HEK293 (cell line): ENCODE data around the gene C9orf43.
A peak's percentile ranks its signal among the peaks of the same experiment; 100 is the strongest.

Experiments used
- BCL11A ChIP-seq: fragments of 450-650 bp; formaldehyde crosslinking; IDR thresholded peaks from 2 replicates; pipeline ENCODE4 v1.5.1; 2016; ENCODE audit warnings: low read depth, missing biosample characterization, missing genetic modification characterization
- GLI2 ChIP-seq: fragments of 450-650 bp; formaldehyde crosslinking; IDR thresholded peaks from 2 replicates; pipeline ENCODE4; 2017; ENCODE audit warnings: missing biosample characterization, missing genetic modification characterization, low read depth, borderline replicate concordance
- HOXD13 ChIP-seq: sonication (generic); formaldehyde crosslinking; IDR thresholded peaks from 2 replicates; pipeline ENCODE4 v1.8.0; 2022; ENCODE audit warnings: missing genetic modification reagents, borderline replicate concordance
- IKZF3 ChIP-seq: fragments of 450-650 bp; IDR thresholded peaks from 2 replicates; pipeline ENCODE4 v1.5.0; 2018; ENCODE audit warnings: missing biosample characterization, mild to moderate bottlenecking, missing genetic modification characterization, moderate library complexity
- KLF16 ChIP-seq: fragments of 450-650 bp; formaldehyde crosslinking; IDR thresholded peaks from 2 replicates; pipeline ENCODE4 v1.5.1; 2017; ENCODE audit warnings: missing biosample characterization, missing genetic modification characterization
- KLF8 ChIP-seq: fragments of 450-650 bp; formaldehyde crosslinking; IDR thresholded peaks from 2 replicates; pipeline ENCODE4 v1.5.1; 2016; ENCODE audit warnings: missing biosample characterization, missing genetic modification characterization
- OSR2 ChIP-seq: fragments of 450-650 bp; formaldehyde crosslinking; IDR thresholded peaks from 2 replicates; pipeline ENCODE4 v1.5.1; 2016; ENCODE audit warnings: missing biosample characterization, missing genetic modification characterization
- SALL2 ChIP-seq: fragments of 450-650 bp; formaldehyde crosslinking; IDR thresholded peaks from 2 replicates; pipeline ENCODE4 v1.5.0; 2017; ENCODE audit warnings: missing biosample characterization, mild to moderate bottlenecking, missing genetic modification characterization, borderline replicate concordance
- SP2 ChIP-seq: fragments of 450-650 bp; formaldehyde crosslinking; IDR thresholded peaks from 2 replicates; pipeline ENCODE4 v1.5.1; 2016; ENCODE audit warnings: missing biosample characterization, missing genetic modification characterization
- ZBTB20 ChIP-seq: fragments of 450-650 bp; formaldehyde crosslinking; IDR thresholded peaks from 2 replicates; pipeline ENCODE4 v1.5.1; 2016; ENCODE audit warnings: missing biosample characterization, missing genetic modification characterization
- ZBTB48 ChIP-seq: fragments of 450-650 bp; formaldehyde crosslinking; IDR thresholded peaks from 2 replicates; pipeline ENCODE4 v1.5.1; 2016; ENCODE audit warnings: missing biosample characterization, missing genetic modification characterization
- ZNF24 ChIP-seq: fragments of 450-650 bp; formaldehyde crosslinking; IDR thresholded peaks from 2 replicates; pipeline ENCODE4 v1.5.1; 2016; ENCODE audit warnings: missing biosample characterization, missing genetic modification characterization
- ZNF248 ChIP-seq: fragments of 450-650 bp; formaldehyde crosslinking; IDR thresholded peaks from 2 replicates; pipeline ENCODE4 v1.5.1; 2017; ENCODE audit warnings: missing biosample characterization, missing genetic modification characterization
- ZNF311 ChIP-seq: fragments of 450-650 bp; formaldehyde crosslinking; IDR thresholded peaks from 2 replicates; pipeline ENCODE4 v1.5.1; 2017; ENCODE audit warnings: missing biosample characterization, missing genetic modification characterization, borderline replicate concordance
- ZNF394 ChIP-seq: fragments of 450-650 bp; formaldehyde crosslinking; IDR thresholded peaks from 2 replicates; pipeline ENCODE4 v1.5.1; 2016; ENCODE audit warnings: missing biosample characterization, missing genetic modification characterization, mild to moderate bottlenecking, moderate library complexity, borderline replicate concordance
- ZNF423 ChIP-seq: fragments of 450-650 bp; formaldehyde crosslinking; IDR thresholded peaks from 2 replicates; pipeline ENCODE4 v1.5.1; 2016; ENCODE audit warnings: missing biosample characterization, missing genetic modification characterization
- ZNF558 ChIP-seq: fragments of 450-650 bp; formaldehyde crosslinking; IDR thresholded peaks from 2 replicates; pipeline ENCODE4 v1.5.1; 2016; ENCODE audit warnings: missing biosample characterization, missing genetic modification characterization
- ZNF560 ChIP-seq: fragments of 450-650 bp; formaldehyde crosslinking; IDR thresholded peaks from 2 replicates; pipeline ENCODE4 v1.5.1; 2017; ENCODE audit warnings: missing biosample characterization, missing genetic modification characterization, borderline replicate concordance
- ZNF623 ChIP-seq: fragments of 450-650 bp; formaldehyde crosslinking; IDR thresholded peaks from 2 replicates; pipeline ENCODE4 v1.5.1; 2016; ENCODE audit warnings: missing biosample characterization, missing genetic modification characterization
- ZNF629 ChIP-seq: fragments of 450-650 bp; formaldehyde crosslinking; IDR thresholded peaks from 2 replicates; pipeline ENCODE4 v1.5.1; 2017; ENCODE audit warnings: missing biosample characterization, missing genetic modification characterization
- ZNF658 ChIP-seq: fragments of 450-650 bp; formaldehyde crosslinking; IDR thresholded peaks from 2 replicates; pipeline ENCODE4; 2016; ENCODE audit warnings: missing biosample characterization, missing genetic modification characterization
- ZNF670 ChIP-seq: fragments of 450-650 bp; formaldehyde crosslinking; IDR thresholded peaks from 2 replicates; pipeline ENCODE4 v1.5.1; 2016; ENCODE audit warnings: missing biosample characterization, missing genetic modification characterization, low read depth
- ZNF747 ChIP-seq: fragments of 450-650 bp; formaldehyde crosslinking; IDR thresholded peaks from 2 replicates; pipeline ENCODE4 v1.5.1; 2016; ENCODE audit warnings: missing biosample characterization, missing genetic modification characterization
- ZSCAN30 ChIP-seq: fragments of 450-650 bp; IDR thresholded peaks from 2 replicates; pipeline ENCODE4 v1.5.1; 2018; ENCODE audit warnings: missing biosample characterization, mild to moderate bottlenecking, missing genetic modification characterization, moderate library complexity
- ZXDB ChIP-seq: fragments of 450-650 bp; formaldehyde crosslinking; IDR thresholded peaks from 2 replicates; pipeline ENCODE4 v1.5.1; 2016; ENCODE audit warnings: missing biosample characterization, missing genetic modification characterization
- TF ChIP-seq, protein P1 (sequence below): fragments of 450-650 bp; formaldehyde crosslinking; IDR thresholded peaks from 2 replicates; pipeline ENCODE4 v1.5.1; 2016; ENCODE audit warnings: missing biosample characterization, missing genetic modification characterization
- TF ChIP-seq, protein P2 (sequence below): fragments of 450-650 bp; formaldehyde crosslinking; IDR thresholded peaks from 2 replicates; pipeline ENCODE4 v1.5.1; 2016; ENCODE audit warnings: missing biosample characterization, missing genetic modification characterization, low read depth
- TF ChIP-seq, protein P3 (sequence below): fragments of 450-650 bp; formaldehyde crosslinking; conservative IDR thresholded peaks from 2 replicates; pipeline ENCODE4 v1.5.1; 2016; ENCODE audit warnings: low read depth, missing biosample characterization, missing genetic modification characterization
- TF ChIP-seq, protein P4 (sequence below): fragments of 450-650 bp; formaldehyde crosslinking; IDR thresholded peaks from 2 replicates; pipeline ENCODE4 v1.5.1; 2016; ENCODE audit warnings: missing biosample characterization, missing genetic modification characterization
- TF ChIP-seq, protein P5 (sequence below): fragments of 450-650 bp; formaldehyde crosslinking; IDR thresholded peaks from 2 replicates; pipeline ENCODE4 v1.5.1; 2017; ENCODE audit warnings: missing biosample characterization, missing genetic modification characterization

Gene C9orf43

DNA sequence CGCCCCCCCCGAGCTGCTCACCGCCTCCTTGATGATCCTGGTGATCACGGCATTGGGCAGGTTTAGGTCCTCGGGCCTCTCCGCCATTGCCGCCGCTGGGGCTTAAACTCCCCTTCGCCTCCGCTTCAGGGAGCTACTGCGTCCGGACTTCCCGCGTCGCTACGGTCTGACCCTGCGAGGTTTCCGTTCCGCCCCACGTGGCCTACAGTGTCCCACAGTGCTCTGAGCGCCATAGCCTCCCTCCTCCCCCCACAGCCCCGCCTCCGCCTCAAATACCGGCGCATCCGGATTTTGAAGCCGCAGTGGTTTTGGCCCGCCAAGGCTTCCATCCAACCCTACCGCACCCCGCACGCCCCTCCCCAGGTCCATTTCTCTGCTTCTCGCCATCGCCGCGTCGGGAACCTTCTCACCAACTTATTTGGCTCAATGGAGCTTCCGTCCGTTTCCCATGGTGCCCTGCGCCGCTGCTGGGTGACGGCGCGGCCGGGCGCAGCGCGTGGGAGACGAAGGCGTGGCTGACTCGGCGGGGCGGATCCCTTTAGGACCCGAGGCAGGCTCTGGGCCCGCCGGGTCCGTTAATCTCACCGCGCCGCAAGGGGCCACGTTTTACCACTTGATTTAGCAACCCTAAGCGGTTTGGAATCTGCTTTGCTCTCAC, at the start of gene C9orf43, which contains the start of gene POLE3 (continued):
- TF ChIP-seq ZNF560 (tag by site-specific recombination) (no peak), SALL2 (tag by site-specific recombination) (no peak), ZNF394 (tag by site-specific recombination) (no peak), IKZF3 (tag by site-specific recombination) (no peak), ZNF670 (tag by site-specific recombination) (no peak), ZNF558 (tag by site-specific recombination) (no peak), ZNF24 (tag by site-specific recombination) (no peak), HOXD13 (0 out of 2 replicates have a peak, but pooled peaks have one; percentile 11), BCL11A (no peak), SP2 (peak; percentile 84), ZNF747 (tag by site-specific recombination) (no peak), OSR2 (0 out of 2 replicates have a peak, but pooled peaks have one; percentile 8), ZNF248 (no peak), ZSCAN30 (tag by site-specific recombination) (0 out of 2 replicates have a peak, but pooled peaks have one; percentile 25), ZNF629 (tag by site-specific recombination) (peak; percentile 83), GLI2 (no peak), ZNF311 (no peak), ZNF423 (tag by site-specific recombination) (no peak), ZXDB (tag by site-specific recombination) (peak; percentile 88), ZNF623 (tag by site-specific recombination) (no peak), KLF16 (tag by site-specific recombination) (peak; percentile 93), KLF8 (peak; percentile 95), ZBTB48 (tag by site-specific recombination) (peak; percentile 94), ZNF658 (tag by site-specific recombination) (no peak), ZBTB20 (tag by site-specific recombination) (no peak; the same call in 1 of the 2 replicates)
- TF ChIP-seq, protein P1, sequence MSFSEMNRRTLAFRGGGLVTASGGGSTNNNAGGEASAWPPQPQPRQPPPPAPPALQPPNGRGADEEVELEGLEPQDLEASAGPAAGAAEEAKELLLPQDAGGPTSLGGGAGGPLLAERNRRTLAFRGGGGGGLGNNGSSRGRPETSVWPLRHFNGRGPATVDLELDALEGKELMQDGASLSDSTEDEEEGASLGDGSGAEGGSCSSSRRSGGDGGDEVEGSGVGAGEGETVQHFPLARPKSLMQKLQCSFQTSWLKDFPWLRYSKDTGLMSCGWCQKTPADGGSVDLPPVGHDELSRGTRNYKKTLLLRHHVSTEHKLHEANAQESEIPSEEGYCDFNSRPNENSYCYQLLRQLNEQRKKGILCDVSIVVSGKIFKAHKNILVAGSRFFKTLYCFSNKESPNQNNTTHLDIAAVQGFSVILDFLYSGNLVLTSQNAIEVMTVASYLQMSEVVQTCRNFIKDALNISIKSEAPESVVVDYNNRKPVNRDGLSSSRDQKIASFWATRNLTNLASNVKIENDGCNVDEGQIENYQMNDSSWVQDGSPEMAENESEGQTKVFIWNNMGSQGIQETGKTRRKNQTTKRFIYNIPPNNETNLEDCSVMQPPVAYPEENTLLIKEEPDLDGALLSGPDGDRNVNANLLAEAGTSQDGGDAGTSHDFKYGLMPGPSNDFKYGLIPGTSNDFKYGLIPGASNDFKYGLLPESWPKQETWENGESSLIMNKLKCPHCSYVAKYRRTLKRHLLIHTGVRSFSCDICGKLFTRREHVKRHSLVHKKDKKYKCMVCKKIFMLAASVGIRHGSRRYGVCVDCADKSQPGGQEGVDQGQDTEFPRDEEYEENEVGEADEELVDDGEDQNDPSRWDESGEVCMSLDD (tag by site-specific recombination) = no peak
- TF ChIP-seq, protein P2, sequence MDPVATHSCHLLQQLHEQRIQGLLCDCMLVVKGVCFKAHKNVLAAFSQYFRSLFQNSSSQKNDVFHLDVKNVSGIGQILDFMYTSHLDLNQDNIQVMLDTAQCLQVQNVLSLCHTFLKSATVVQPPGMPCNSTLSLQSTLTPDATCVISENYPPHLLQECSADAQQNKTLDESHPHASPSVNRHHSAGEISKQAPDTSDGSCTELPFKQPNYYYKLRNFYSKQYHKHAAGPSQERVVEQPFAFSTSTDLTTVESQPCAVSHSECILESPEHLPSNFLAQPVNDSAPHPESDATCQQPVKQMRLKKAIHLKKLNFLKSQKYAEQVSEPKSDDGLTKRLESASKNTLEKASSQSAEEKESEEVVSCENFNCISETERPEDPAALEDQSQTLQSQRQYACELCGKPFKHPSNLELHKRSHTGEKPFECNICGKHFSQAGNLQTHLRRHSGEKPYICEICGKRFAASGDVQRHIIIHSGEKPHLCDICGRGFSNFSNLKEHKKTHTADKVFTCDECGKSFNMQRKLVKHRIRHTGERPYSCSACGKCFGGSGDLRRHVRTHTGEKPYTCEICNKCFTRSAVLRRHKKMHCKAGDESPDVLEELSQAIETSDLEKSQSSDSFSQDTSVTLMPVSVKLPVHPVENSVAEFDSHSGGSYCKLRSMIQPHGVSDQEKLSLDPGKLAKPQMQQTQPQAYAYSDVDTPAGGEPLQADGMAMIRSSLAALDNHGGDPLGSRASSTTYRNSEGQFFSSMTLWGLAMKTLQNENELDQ (tag by site-specific recombination) = no peak
- TF ChIP-seq, protein P3, sequence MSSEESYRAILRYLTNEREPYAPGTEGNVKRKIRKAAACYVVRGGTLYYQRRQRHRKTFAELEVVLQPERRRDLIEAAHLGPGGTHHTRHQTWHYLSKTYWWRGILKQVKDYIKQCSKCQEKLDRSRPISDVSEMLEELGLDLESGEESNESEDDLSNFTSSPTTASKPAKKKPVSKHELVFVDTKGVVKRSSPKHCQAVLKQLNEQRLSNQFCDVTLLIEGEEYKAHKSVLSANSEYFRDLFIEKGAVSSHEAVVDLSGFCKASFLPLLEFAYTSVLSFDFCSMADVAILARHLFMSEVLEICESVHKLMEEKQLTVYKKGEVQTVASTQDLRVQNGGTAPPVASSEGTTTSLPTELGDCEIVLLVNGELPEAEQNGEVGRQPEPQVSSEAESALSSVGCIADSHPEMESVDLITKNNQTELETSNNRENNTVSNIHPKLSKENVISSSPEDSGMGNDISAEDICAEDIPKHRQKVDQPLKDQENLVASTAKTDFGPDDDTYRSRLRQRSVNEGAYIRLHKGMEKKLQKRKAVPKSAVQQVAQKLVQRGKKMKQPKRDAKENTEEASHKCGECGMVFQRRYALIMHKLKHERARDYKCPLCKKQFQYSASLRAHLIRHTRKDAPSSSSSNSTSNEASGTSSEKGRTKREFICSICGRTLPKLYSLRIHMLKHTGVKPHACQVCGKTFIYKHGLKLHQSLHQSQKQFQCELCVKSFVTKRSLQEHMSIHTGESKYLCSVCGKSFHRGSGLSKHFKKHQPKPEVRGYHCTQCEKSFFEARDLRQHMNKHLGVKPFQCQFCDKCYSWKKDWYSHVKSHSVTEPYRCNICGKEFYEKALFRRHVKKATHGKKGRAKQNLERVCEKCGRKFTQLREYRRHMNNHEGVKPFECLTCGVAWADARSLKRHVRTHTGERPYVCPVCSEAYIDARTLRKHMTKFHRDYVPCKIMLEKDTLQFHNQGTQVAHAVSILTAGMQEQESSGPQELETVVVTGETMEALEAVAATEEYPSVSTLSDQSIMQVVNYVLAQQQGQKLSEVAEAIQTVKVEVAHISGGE (tag by site-specific recombination) = peak; percentile 77
- TF ChIP-seq, protein P4, sequence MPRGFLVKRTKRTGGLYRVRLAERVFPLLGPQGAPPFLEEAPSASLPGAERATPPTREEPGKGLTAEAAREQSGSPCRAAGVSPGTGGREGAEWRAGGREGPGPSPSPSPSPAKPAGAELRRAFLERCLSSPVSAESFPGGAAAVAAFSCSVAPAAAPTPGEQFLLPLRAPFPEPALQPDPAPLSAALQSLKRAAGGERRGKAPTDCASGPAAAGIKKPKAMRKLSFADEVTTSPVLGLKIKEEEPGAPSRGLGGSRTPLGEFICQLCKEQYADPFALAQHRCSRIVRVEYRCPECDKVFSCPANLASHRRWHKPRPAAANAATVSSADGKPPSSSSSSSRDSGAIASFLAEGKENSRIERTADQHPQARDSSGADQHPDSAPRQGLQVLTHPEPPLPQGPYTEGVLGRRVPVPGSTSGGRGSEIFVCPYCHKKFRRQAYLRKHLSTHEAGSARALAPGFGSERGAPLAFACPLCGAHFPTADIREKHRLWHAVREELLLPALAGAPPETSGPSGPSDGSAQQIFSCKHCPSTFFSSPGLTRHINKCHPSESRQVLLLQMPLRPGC = peak; percentile 82
- TF ChIP-seq, protein P5, sequence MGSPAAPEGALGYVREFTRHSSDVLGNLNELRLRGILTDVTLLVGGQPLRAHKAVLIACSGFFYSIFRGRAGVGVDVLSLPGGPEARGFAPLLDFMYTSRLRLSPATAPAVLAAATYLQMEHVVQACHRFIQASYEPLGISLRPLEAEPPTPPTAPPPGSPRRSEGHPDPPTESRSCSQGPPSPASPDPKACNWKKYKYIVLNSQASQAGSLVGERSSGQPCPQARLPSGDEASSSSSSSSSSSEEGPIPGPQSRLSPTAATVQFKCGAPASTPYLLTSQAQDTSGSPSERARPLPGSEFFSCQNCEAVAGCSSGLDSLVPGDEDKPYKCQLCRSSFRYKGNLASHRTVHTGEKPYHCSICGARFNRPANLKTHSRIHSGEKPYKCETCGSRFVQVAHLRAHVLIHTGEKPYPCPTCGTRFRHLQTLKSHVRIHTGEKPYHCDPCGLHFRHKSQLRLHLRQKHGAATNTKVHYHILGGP (tag by site-specific recombination) = no peak
